ENCODE results near the gene CNOT11. TPM values are rescaled to one million over a fixed set of nuclear protein-coding genes. Genes with fewer than 3 reads are reported as not detected.

The CNOT11 gene
- total and polyA plus RNA-seq, 9 donors: 11.5 to 55.1 (median 21.0) TPM

GRCh38 chr2:101253703-101254450 lies 1.2 kb downstream of the CNOT11 start:
- Histone ChIP-seq H3K4me3 (peak overlapping the region; percentile 80), H3K36me3 (no peaks in the 10 kb centered on the region), H3K27me3 (no peaks in the 10 kb centered on the region), H3K9me3 (no peaks in the 10 kb centered on the region), H3K27ac (no peak overlapping the region), H3K4me1 (ENCODE audit: insufficient read depth) (peaks cover 11% of the 10 kb centered on the region)
- no peak for DNase-seq
- intact Hi-C loops (cut with DNase I): loop anchor here in 1 of 4 donors (2.0 kb wide), 1 partner anchor 53 kb away; no protein-coding TSS in a partner anchor
- 25 to 29% (median 26%) methylated on average over 17 of the region's 17 CpGs for WGBS, 3 donors
- TF ChIP-seq POLR2A (IDR thresholded peaks at IDR 0.05) (no peak), EP300 (IDR thresholded peaks at IDR 0.05) (no peak)

- peaks cover 11% of the 10 kb centered on the region for H3K4me1 ChIP-seq (ENCODE audit: insufficient read depth)
- H3K27ac ChIP-seq: no peak overlapping the region
- H3K4me3 ChIP-seq: no peak overlapping the region
- DNase-seq: no peak
- TF ChIP-seq EP300 (IDR thresholded peaks at IDR 0.05): no peak
- TF ChIP-seq CTCF (IDR thresholded peaks at IDR 0.05): no peak
- TF ChIP-seq POLR2A (IDR thresholded peaks at IDR 0.05): no peak
- WGBS, 3 donors: 87 to 91% (median 90%) methylated on average over 3 of the region's 3 CpGs
- H3K9me3 ChIP-seq: no peaks in the 10 kb centered on the region
- H3K36me3 ChIP-seq: no peaks in the 10 kb centered on the region
- no peaks in the 10 kb centered on the region for H3K27me3 ChIP-seq
- intact Hi-C loops (cut with DNase I): no loop called here
These were observed 2.8 kb downstream of the CNOT11 start for GRCh38 chr2:101255501-101255900.

GRCh38 chr2:101256316-101256715 lies 3.6 kb downstream of the CNOT11 start:
- intact Hi-C loops (cut with DNase I): loop anchor here in 1 of 4 donors (1.0 kb wide), 1 partner anchor 49 kb away; no protein-coding TSS in a partner anchor
- Histone ChIP-seq H3K4me3 (no peak overlapping the region), H3K9me3 (no peaks in the 10 kb centered on the region), H3K27ac (no peak overlapping the region), H3K36me3 (no peaks in the 10 kb centered on the region), H3K27me3 (no peaks in the 10 kb centered on the region), H3K4me1 (ENCODE audit: insufficient read depth) (peaks cover 11% of the 10 kb centered on the region)
- no peak for DNase-seq
- WGBS, 3 donors: 94 to 98% (median 96%) methylated on average over 2 of the region's 2 CpGs
- TF ChIP-seq EP300 (IDR thresholded peaks at IDR 0.05): no peak
- TF ChIP-seq CTCF (IDR thresholded peaks at IDR 0.05): no peak
- no peak for TF ChIP-seq POLR2A (IDR thresholded peaks at IDR 0.05)

GRCh38 chr2:101258804-101259203 lies 6.1 kb downstream of the CNOT11 start:
- WGBS, 3 donors: 94 to 97% (median 95%) methylated on average over 8 of the region's 8 CpGs
- no peak for DNase-seq
- Histone ChIP-seq H3K36me3 (no peaks in the 10 kb centered on the region), H3K9me3 (no peaks in the 10 kb centered on the region), H3K27me3 (no peaks in the 10 kb centered on the region), H3K27ac (no peak overlapping the region), H3K4me3 (no peak overlapping the region), H3K4me1 (ENCODE audit: insufficient read depth) (peaks cover 8% of the 10 kb centered on the region)
- intact Hi-C loops (cut with DNase I): no loop called here
- TF ChIP-seq POLR2A (IDR thresholded peaks at IDR 0.05) (no peak), EP300 (IDR thresholded peaks at IDR 0.05) (no peak), CTCF (IDR thresholded peaks at IDR 0.05) (no peak)

GRCh38 chr2:101262142-101262541 lies 9.5 kb downstream of the CNOT11 start:
- Histone ChIP-seq H3K27ac (no peak overlapping the region), H3K4me1 (ENCODE audit: insufficient read depth) (no peaks in the 10 kb centered on the region), H3K27me3 (no peaks in the 10 kb centered on the region), H3K4me3 (no peak overlapping the region), H3K9me3 (no peaks in the 10 kb centered on the region), H3K36me3 (no peaks in the 10 kb centered on the region)
- 89 to 94% (median 92%) methylated on average over 4 of the region's 4 CpGs for WGBS, 3 donors
- intact Hi-C loops (cut with DNase I): no loop called here
- TF ChIP-seq CTCF (IDR thresholded peaks at IDR 0.05): no peak
- TF ChIP-seq POLR2A (IDR thresholded peaks at IDR 0.05): no peak
- DNase-seq: no peak

All from ovary (tissue), 9 donors.